ENCODE results near the gene FAM117A.

The FAM117A gene

GRCh38 chr17:49763735-49764558, at the start of gene FAM117A:
Gene FAM117A (minus strand): TSS chr17:49764131. CDS start chr17:49764087, 44 bp downstream.
- ATAC-seq: peak; percentile 93

- ATAC-seq: no peak
Observed at GRCh38 chr17:49809056-49809455, 45.1 kb upstream of the FAM117A start.

DNA sequence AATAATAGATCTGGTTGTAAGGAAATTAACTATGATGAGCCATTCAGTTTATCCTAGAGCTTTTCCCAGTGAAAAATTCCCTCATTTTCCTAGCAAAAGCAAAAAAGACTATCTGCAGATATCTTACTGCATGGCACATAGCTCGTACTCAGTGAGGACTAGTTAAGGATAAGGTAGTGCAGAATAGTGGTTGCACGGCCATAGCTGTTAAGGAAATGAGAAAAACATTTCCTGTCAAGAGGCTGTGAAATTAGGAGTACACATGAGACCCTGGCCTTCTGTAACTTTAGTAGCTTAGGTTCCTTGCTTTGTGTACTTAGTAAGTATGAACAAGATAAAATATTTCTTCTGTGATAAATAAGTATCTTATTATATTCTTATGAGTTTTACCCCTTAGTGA, 34.8 kb upstream of the FAM117A start:
- ATAC-seq: no peak

GRCh38 chr17:49798182-49798581, 34.3 kb upstream of the FAM117A start:
- ATAC-seq: no peak

DNA sequence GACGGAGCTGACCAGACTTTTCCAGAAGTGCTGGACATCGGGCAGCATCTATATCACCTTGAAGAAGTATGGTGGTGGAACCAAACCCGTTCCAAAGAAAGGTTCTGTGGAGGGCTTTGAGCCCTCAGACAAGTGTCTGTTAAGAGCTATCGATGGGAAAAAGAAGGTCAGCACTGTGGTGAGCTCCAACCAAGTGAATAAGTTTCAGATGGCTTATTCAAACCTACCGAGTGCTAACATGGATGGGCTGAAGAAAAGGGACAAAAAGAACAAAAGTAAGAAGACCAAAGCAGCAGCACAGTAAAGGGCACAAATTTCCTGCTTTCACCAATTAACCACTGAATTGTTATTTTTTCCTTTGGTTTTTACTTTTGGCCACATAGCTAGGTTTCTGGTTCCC, 31.4 kb upstream of the FAM117A start:
- ATAC-seq: no peak

GRCh38 chr17:49793309-49793708, 29.4 kb upstream of the FAM117A start:
- ATAC-seq: no peak

- ATAC-seq: no peak
Observed at GRCh38 chr17:49789243-49789578, 25.3 kb upstream of the FAM117A start.

GRCh38 chr17:49788478-49789242, 24.7 kb upstream of the FAM117A start, which contains the start of gene KAT7:
Gene KAT7 (plus strand): TSS chr17:49788681. CDS start chr17:49788835, 154 bp downstream.
- peak; percentile 89 to 91 for ATAC-seq

DNA sequence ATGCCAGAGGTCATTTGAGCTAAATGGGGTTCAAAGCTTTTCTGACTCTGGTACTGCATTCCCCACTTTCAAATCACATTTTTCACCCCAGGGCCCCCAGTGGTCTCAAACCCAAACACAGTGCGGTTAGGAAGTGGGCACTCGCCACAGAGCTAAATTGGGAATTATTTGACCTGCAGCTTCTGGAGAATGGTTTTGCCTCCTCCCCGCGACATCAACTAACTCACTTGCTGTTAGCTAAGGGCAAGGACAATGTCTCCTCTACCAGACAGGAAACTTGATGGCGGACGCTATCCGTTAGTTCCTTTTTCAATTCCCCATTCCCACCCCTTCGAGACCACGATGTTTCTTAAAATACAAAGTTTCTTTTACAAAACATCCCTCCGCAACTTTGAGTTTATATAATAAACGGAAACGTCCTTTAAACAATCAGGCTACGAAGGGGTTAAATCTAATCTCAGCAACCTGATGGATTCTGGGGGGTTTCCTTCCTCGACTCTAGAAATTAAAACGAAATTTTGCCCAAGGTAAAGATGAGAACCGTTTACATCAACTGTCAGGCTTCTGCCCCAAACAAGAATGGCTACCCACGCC, 24.1 kb upstream of the FAM117A start:
- ATAC-seq: no peak

DNA sequence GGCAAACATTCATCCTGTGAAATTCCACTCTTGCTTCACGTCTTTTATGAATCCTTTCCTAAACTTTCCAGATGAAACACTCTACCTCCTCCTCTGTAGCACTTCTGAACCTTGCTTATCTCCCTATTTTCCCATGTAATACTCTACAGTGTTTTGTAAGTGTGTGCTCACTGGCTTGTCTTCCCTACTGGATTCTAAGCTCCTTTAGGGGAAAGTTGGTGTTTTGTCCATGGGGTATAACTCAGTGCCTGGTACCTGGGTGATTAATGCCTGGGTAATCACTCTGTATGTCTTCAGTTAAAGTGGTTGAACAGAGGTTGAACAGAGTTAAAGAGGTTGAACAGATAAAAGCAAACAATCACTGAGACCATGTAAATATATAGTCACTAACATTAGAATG, 20.7 kb upstream of the FAM117A start:
- no peak for ATAC-seq

- ATAC-seq: no peak
Observed at GRCh38 chr17:49783791-49784190, 19.9 kb upstream of the FAM117A start.

GRCh38 chr17:49783071-49783715, 19.3 kb upstream of the FAM117A start:
- no peak for ATAC-seq

GRCh38 chr17:49779739-49780231, 15.9 kb upstream of the FAM117A start:
- ATAC-seq: peak; percentile 60 to 66

GRCh38 chr17:49779156-49779738, 15.3 kb upstream of the FAM117A start:
- ATAC-seq: no peak

DNA sequence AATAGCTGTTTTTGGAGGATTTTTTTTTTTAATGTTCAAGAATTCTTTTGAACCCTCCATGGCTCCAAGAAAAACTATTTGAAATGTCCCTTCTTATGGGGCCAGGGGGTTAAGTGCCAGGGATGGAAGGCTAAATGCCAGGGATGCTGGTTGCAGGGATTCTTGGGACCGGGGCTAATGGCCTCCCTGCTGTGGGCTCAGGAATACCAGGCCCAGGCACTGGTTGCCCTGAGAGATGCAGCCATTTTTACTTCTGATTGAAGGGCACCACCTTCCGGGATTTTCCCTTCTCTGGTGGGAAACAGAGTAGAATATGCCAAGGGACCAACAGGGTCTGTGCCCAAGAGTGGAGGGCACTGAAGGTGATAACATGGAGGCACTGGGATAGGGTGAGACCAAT, 13.6 kb upstream of the FAM117A start:
- ATAC-seq: no peak

- ATAC-seq: no peak
Observed at GRCh38 chr17:49776551-49777300, 12.8 kb upstream of the FAM117A start.

DNA sequence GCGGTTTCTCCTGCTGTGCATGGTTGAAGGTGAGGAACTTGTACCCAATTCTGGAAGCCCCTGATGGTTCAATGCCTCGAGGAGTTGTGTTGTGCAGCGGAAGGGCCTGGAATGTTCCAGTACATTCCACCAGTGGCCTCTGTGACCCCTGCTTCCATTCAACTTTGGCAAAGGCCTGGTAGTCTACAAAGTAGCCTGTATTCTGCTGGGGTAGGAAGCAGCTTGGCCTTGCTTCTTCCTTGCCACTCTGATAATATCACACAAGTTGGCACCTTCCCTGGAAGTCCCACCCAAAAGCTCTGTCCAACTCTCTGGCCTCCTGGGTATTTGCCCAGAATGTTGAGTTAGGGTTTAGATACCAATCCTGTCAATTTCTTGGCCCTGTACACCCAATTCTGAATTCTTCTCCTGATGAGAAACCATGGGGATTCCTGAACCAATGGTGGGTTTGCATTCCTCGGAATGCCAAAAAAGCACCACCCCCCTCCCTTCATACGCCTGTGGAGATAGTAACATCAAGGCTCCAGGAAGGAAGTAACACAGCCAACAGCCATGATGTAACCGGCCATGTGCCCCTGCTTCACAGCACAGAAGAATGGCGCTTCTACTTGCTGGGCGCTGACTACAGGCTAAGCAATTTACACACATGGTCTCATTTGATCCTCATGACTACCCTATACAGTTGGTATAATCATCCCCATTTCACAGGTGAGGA, 11.8 kb upstream of the FAM117A start:
- ATAC-seq: no peak

DNA sequence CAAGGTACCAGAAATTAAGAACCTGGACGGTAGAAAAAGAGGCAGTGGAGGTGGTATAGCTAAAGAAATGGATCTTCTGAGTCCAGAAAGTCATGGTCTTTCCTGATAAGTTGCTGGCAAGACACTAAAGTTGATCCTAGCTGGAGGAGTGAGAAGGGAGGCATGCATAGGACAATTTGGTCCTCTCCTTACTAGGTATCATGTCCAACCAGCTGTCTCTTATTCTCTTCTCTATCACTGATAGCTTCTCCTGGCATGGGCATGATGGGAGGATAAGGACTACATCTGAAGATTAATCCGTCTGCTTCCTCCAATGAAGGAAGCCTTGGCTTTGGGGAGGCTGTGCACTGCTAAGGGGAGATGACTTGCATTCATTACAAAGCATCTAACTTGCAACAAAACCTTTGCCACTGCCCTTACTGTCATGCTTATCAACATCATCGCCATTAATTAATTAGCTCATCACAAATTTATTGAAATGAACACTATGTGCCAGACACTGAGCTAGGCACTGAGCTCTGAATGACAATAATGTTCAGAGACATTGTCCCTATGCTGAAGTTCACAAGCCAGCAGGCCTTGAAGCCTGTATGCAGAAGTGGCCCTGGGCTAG, 3.1 kb upstream of the FAM117A start:
- ATAC-seq: no peak

DNA sequence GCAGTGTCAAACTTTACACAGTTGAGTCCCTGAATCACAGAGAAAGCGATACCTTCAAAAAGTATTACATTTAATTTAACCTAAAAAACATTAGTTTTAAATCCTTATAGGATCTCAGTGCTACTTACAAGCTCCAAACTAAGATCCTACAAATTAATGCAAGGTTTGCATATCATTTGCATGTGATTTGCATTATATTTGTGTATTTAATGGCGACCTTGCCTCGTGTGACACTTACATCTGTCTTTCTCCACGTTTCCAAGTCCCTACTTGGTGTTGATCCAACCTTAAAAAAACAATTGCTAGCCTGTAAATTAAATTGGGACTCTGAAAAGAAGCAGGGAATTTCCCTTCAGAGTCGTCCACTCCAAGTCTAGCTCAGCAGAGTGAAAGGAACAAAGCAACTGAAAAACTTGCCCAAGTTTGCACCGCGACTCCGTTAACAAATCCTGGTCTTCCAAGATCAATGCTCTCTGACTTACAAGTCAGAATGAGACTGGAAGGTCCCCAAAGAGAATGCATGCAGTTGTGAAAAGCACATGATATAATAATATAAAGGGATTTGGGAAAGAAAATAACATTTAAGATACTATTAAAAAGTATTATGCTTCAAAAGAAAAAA, 739 bp upstream of the FAM117A start:
- no peak for ATAC-seq
